Suprapubic skin (tissue), 4 donors: ENCODE data around the gene POLD3.

Experiments used
- EP300 ChIP-seq: sonication (generic); formaldehyde crosslinking; IDR thresholded peaks from one replicate; pipeline ENCODE4 v1.6.1; 2017; ENCODE audit warnings: antibody characterized with exemption
- POLR2A ChIP-seq, 2 donors: fragments of 450-650 bp; IDR thresholded peaks; one replicate each; pipeline ENCODE4 v1.6.1; 2017; ENCODE audit warnings: antibody characterized with exemption in 2 of 2, mild to moderate bottlenecking in 2 of 2, moderate library complexity in 2 of 2
- POLR2AphosphoS5 ChIP-seq, 3 donors: sonication (generic); formaldehyde crosslinking; IDR thresholded peaks; one replicate each; pipeline ENCODE4 v1.6.1; 2017; ENCODE audit warnings: antibody characterized with exemption in 3 of 3
- TF ChIP-seq, protein P1 (sequence below), 2 donors: fragments of 200-600 bp in 1 of 2; fragments of 450-650 bp in 1 of 2; sonication (generic) in 1 of 2; IDR thresholded peaks; one replicate each; pipeline ENCODE4 v1.5.1; 2016 to 2019; ENCODE audit warnings: antibody characterized with exemption in 2 of 2, mild to moderate bottlenecking in 1 of 2, moderate library complexity in 1 of 2

- TF ChIP-seq POLR2AphosphoS5 (IDR thresholded peaks at IDR 0.05) (no peak), POLR2A (IDR thresholded peaks at IDR 0.05) (no peak), EP300 (no peak)
- TF ChIP-seq, protein P1, sequence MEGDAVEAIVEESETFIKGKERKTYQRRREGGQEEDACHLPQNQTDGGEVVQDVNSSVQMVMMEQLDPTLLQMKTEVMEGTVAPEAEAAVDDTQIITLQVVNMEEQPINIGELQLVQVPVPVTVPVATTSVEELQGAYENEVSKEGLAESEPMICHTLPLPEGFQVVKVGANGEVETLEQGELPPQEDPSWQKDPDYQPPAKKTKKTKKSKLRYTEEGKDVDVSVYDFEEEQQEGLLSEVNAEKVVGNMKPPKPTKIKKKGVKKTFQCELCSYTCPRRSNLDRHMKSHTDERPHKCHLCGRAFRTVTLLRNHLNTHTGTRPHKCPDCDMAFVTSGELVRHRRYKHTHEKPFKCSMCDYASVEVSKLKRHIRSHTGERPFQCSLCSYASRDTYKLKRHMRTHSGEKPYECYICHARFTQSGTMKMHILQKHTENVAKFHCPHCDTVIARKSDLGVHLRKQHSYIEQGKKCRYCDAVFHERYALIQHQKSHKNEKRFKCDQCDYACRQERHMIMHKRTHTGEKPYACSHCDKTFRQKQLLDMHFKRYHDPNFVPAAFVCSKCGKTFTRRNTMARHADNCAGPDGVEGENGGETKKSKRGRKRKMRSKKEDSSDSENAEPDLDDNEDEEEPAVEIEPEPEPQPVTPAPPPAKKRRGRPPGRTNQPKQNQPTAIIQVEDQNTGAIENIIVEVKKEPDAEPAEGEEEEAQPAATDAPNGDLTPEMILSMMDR (IDR thresholded peaks at IDR 0.05): no peak
Observed at GRCh38 chr11:74677131-74677530, 84.7 kb downstream of the POLD3 start.
